Dedifferentiated amniotic fluid mesenchymal stem cell (primary cell): ENCODE results near the gene TCIRG1.
"Not testable (repeated sequence)": the region's sequence is repeated elsewhere in the genome, so short reads cannot be mapped to it uniquely, and the experiment has no call there.

ENCODE experiments used
- DNase-seq: peaks from one replicate; pipeline ENCODE4 v3.0.0-alpha.2; 2016; ENCODE audit errors: extremely low spot score

Gene TCIRG1

GRCh38 chr11:68083517-68083916 lies 44.7 kb downstream of the TCIRG1 start:
- no peak for DNase-seq

GRCh38 chr11:68089679-68090078 lies 50.9 kb downstream of the TCIRG1 start:
- no peak for DNase-seq

- no peak for DNase-seq
These were observed 51.5 kb downstream of the TCIRG1 start for GRCh38 chr11:68090287-68090686.

- no peak for DNase-seq
These were observed 51.9 kb downstream of the TCIRG1 start for GRCh38 chr11:68090706-68091105.

- DNase-seq, result no peak
These were observed 53.6 kb downstream of the TCIRG1 start for GRCh38 chr11:68092411-68092810.

- DNase-seq, result not testable (repeated sequence)
These were observed 54.1 kb downstream of the TCIRG1 start for GRCh38 chr11:68092946-68093345.

GRCh38 chr11:68093565-68093964 lies 54.7 kb downstream of the TCIRG1 start:
- DNase-seq, result no peak

GRCh38 chr11:68096962-68097361 lies 58.1 kb downstream of the TCIRG1 start:
- no peak for DNase-seq

GRCh38 chr11:68099057-68099456 lies 60.2 kb downstream of the TCIRG1 start:
- no peak for DNase-seq

GRCh38 chr11:68099474-68100405 lies 60.9 kb downstream of the TCIRG1 start:
- no peak for DNase-seq
